WTC11 (cell line): Measurements from ENCODE around the gene ZRANB1.

Experiments
- ATF1 ChIP-seq: sonication (generic); formaldehyde crosslinking; IDR thresholded peaks from 2 replicates; pipeline ENCODE4 v1.8.1; 2023; ENCODE audit warnings: mild to moderate bottlenecking, moderate library complexity, missing genetic modification reagents
- GRHL2 ChIP-seq: fragments of 250-450 bp; sonication (Bioruptor Pico); IDR thresholded peaks from 2 replicates; pipeline ENCODE4 v1.8.0; 2022; ENCODE audit warnings: mild to moderate bottlenecking, moderate library complexity; ENCODE audit not compliant: insufficient replicate concordance, severe bottlenecking
- IRF2 ChIP-seq: sonication (generic); formaldehyde crosslinking; IDR thresholded peaks from 2 replicates; pipeline ENCODE4 v1.8.0; 2022; ENCODE audit warnings: low read depth, missing genetic modification reagents, borderline replicate concordance
- ZNF263 ChIP-seq: sonication (generic); formaldehyde crosslinking; IDR thresholded peaks from 2 replicates; pipeline ENCODE4 v1.8.1; 2022; ENCODE audit warnings: low read depth, mild to moderate bottlenecking, moderate library complexity, missing genetic modification reagents
- TF ChIP-seq, protein P1 (sequence below): fragments of 200-600 bp; IDR thresholded peaks from 2 replicates; pipeline ENCODE4 v1.8.0; 2022; ENCODE audit warnings: antibody characterized with exemption
- TF ChIP-seq, protein P2 (sequence below): fragments of 250-450 bp; sonication (Bioruptor Pico); IDR thresholded peaks from 2 replicates; pipeline ENCODE4 v2.1.2; 2022; ENCODE audit warnings: mild to moderate bottlenecking, moderate library complexity
- TF ChIP-seq, protein P3 (sequence below): sonication (generic); formaldehyde crosslinking; conservative IDR thresholded peaks from 2 replicates; pipeline ENCODE4 v1.8.1; 2023; ENCODE audit warnings: mild to moderate bottlenecking, low read depth, missing genetic modification reagents, moderate library complexity
- TF ChIP-seq, protein P4 (sequence below): sonication (generic); formaldehyde crosslinking; IDR thresholded peaks from 2 replicates; pipeline ENCODE4 v1.8.0; 2022; ENCODE audit warnings: missing genetic modification reagents
- TF ChIP-seq, protein P5 (sequence below): sonication (generic); formaldehyde crosslinking; IDR thresholded peaks from 2 replicates; pipeline ENCODE4 v1.8.0; 2022; ENCODE audit warnings: mild to moderate bottlenecking, missing genetic modification reagents

DNA sequence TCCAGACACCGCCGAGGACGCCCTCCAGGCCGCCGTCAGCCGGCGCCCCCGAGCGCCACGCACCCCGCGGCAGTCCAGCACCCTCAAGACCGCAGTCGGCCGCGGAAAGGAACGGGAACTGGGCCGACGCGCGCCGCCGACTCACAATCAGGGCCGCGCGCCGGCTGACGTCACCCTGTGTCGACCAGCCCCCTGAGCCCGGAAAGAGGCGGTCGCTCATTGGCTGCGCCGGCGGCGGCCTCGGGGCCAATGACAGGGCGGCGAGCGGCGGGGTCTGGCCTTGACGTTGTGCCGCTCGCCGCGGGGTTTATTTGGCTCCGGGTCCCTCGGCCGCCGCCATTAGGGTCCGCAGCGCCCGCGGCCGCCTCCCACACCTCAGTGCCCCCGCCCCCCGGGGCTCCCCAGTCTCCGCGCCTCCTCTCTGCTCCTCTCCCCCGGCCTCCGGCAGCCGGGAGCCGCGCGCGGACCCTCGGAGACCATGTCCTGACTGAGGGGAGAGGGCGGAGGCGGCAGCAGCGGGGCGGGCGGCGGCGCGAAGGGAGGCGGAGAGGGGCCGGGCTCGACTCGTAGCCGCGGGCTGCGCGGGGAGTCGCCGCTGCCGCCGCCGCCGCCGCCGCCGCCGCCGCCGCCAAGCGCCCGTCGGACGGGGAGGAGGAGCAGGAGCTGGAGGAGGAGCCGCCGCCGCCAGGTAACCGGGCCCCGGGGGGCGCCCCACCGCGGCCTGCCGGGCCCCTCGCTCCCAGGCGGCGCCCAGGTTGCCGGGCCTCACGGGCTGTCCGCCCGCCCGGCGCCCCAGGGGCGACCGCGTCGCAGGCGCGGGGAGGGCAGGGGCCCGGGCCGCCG is 25.1 kb upstream of the ZRANB1 start:
- TF ChIP-seq, protein P1, sequence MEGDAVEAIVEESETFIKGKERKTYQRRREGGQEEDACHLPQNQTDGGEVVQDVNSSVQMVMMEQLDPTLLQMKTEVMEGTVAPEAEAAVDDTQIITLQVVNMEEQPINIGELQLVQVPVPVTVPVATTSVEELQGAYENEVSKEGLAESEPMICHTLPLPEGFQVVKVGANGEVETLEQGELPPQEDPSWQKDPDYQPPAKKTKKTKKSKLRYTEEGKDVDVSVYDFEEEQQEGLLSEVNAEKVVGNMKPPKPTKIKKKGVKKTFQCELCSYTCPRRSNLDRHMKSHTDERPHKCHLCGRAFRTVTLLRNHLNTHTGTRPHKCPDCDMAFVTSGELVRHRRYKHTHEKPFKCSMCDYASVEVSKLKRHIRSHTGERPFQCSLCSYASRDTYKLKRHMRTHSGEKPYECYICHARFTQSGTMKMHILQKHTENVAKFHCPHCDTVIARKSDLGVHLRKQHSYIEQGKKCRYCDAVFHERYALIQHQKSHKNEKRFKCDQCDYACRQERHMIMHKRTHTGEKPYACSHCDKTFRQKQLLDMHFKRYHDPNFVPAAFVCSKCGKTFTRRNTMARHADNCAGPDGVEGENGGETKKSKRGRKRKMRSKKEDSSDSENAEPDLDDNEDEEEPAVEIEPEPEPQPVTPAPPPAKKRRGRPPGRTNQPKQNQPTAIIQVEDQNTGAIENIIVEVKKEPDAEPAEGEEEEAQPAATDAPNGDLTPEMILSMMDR, result no peak
- TF ChIP-seq, protein P2, sequence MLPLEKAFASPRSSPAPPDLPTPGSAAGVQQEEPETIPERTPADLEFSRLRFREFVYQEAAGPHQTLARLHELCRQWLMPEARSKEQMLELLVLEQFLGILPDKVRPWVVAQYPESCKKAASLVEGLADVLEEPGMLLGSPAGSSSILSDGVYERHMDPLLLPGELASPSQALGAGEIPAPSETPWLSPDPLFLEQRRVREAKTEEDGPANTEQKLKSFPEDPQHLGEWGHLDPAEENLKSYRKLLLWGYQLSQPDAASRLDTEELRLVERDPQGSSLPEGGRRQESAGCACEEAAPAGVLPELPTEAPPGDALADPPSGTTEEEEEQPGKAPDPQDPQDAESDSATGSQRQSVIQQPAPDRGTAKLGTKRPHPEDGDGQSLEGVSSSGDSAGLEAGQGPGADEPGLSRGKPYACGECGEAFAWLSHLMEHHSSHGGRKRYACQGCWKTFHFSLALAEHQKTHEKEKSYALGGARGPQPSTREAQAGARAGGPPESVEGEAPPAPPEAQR (CRISPR knock-in tag), result no peak
- TF ChIP-seq IRF2, result no peak
- TF ChIP-seq, protein P3, sequence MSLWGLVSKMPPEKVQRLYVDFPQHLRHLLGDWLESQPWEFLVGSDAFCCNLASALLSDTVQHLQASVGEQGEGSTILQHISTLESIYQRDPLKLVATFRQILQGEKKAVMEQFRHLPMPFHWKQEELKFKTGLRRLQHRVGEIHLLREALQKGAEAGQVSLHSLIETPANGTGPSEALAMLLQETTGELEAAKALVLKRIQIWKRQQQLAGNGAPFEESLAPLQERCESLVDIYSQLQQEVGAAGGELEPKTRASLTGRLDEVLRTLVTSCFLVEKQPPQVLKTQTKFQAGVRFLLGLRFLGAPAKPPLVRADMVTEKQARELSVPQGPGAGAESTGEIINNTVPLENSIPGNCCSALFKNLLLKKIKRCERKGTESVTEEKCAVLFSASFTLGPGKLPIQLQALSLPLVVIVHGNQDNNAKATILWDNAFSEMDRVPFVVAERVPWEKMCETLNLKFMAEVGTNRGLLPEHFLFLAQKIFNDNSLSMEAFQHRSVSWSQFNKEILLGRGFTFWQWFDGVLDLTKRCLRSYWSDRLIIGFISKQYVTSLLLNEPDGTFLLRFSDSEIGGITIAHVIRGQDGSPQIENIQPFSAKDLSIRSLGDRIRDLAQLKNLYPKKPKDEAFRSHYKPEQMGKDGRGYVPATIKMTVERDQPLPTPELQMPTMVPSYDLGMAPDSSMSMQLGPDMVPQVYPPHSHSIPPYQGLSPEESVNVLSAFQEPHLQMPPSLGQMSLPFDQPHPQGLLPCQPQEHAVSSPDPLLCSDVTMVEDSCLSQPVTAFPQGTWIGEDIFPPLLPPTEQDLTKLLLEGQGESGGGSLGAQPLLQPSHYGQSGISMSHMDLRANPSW (CRISPR knock-in tag), result no peak
- no peak for TF ChIP-seq ZNF263
- TF ChIP-seq, protein P4, sequence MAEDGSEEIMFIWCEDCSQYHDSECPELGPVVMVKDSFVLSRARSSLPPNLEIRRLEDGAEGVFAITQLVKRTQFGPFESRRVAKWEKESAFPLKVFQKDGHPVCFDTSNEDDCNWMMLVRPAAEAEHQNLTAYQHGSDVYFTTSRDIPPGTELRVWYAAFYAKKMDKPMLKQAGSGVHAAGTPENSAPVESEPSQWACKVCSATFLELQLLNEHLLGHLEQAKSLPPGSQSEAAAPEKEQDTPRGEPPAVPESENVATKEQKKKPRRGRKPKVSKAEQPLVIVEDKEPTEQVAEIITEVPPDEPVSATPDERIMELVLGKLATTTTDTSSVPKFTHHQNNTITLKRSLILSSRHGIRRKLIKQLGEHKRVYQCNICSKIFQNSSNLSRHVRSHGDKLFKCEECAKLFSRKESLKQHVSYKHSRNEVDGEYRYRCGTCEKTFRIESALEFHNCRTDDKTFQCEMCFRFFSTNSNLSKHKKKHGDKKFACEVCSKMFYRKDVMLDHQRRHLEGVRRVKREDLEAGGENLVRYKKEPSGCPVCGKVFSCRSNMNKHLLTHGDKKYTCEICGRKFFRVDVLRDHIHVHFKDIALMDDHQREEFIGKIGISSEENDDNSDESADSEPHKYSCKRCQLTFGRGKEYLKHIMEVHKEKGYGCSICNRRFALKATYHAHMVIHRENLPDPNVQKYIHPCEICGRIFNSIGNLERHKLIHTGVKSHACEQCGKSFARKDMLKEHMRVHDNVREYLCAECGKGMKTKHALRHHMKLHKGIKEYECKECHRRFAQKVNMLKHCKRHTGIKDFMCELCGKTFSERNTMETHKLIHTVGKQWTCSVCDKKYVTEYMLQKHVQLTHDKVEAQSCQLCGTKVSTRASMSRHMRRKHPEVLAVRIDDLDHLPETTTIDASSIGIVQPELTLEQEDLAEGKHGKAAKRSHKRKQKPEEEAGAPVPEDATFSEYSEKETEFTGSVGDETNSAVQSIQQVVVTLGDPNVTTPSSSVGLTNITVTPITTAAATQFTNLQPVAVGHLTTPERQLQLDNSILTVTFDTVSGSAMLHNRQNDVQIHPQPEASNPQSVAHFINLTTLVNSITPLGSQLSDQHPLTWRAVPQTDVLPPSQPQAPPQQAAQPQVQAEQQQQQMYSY (CRISPR knock-in tag), result no peak
- TF ChIP-seq, protein P5, sequence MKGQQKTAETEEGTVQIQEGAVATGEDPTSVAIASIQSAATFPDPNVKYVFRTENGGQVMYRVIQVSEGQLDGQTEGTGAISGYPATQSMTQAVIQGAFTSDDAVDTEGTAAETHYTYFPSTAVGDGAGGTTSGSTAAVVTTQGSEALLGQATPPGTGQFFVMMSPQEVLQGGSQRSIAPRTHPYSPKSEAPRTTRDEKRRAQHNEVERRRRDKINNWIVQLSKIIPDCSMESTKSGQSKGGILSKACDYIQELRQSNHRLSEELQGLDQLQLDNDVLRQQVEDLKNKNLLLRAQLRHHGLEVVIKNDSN (CRISPR knock-in tag), result no peak; the same call in 1 of the 2 replicates
- no peak for TF ChIP-seq GRHL2 (CRISPR knock-in tag)
- TF ChIP-seq ATF1 (CRISPR knock-in tag), result no peak
